B cell (primary cell): Measurements from ENCODE around the gene SYT11. TPM values are rescaled to one million over a fixed set of nuclear protein-coding genes. Genes with fewer than 3 reads are reported as not detected.

Experiments used
- ATAC-seq: fragments of 200-7000 bp; cut with Tn5 transposase; one replicate; pipeline ENCODE4 v1.10.0; 2021; ENCODE audit warnings: low read depth, mild to moderate bottlenecking, moderate number of reproducible peaks, moderate library complexity
- CTCF ChIA-PET: fragments of 350-600 bp; sonication (Branson Sonifier 250); formaldehyde crosslinking; loops from one replicate; lab custom pipeline; 2021; ENCODE audit warnings: antibody characterized with exemption, inconsistent platforms; lab: Charles Lee
- POLR2A ChIA-PET: fragments of 350-600 bp; sonication (Branson Sonifier 250); formaldehyde crosslinking; loops from one replicate; lab custom pipeline; 2021; ENCODE audit warnings: antibody characterized with exemption; lab: Charles Lee
- DNase-seq: peaks from one replicate; pipeline ENCODE4 v3.0.0; 2013
- H2AFZ ChIP-seq: 2 replicates; pipeline ENCODE4 v1.6.1; 2012; ENCODE audit warnings: mild to moderate bottlenecking, low read depth, low read length; ENCODE audit not compliant: insufficient read depth, poor library complexity, severe bottlenecking
- H3K27ac ChIP-seq, 2 donors: 1 replicate in 1 of 2; 2 replicates in 1 of 2; pipeline ENCODE4 v1.5.1; 2012 to 2013; ENCODE audit warnings: low read length in 2 of 2, mild to moderate bottlenecking in 2 of 2, moderate library complexity in 1 of 2
- H3K27me3 ChIP-seq, 4 experiments: fragments of 200-600 bp in 1 of 4; sonication (generic) in 1 of 4; replicated peaks in 1 of 4; 1 replicate in 2 of 4; 2 replicates in 2 of 4; pipeline versions ENCODE4 v1.6.1 to v1.7.0; 2013 to 2016; ENCODE audit warnings: low read length in 3 of 4, mild to moderate bottlenecking in 2 of 4, mixed read lengths in 1 of 4, moderate library complexity in 1 of 4; ENCODE audit not compliant: insufficient read depth in 4 of 4, control insufficient read depth in 3 of 4; ENCODE audit errors: control extremely low read depth in 1 of 4
- H3K36me3 ChIP-seq, 2 experiments: replicated peaks in 1 of 2; 1 replicate in 1 of 2; 2 replicates in 1 of 2; pipeline versions ENCODE4 v1.6.1 to v1.7.1; 2013; ENCODE audit warnings: low read length in 1 of 2; ENCODE audit not compliant: insufficient read depth in 2 of 2, control insufficient read depth in 1 of 2; ENCODE audit errors: control extremely low read depth in 1 of 2, extremely low read depth in 1 of 2
- H3K4me1 ChIP-seq, 2 donors: fragments of 200-600 bp in 1 of 2; sonication (generic) in 1 of 2; 1 replicate in 1 of 2; 2 replicates in 1 of 2; pipeline versions ENCODE4 v1.5.1 to v1.6.1; 2013 to 2017; ENCODE audit warnings: low read length in 2 of 2; ENCODE audit not compliant: control insufficient read depth in 2 of 2, insufficient read depth in 2 of 2
- H3K4me2 ChIP-seq: replicated peaks from 2 replicates; pipeline ENCODE3; 2012; ENCODE audit warnings: mild to moderate bottlenecking, low read depth, low read length; ENCODE audit not compliant: poor library complexity, severe bottlenecking
- H3K4me3 ChIP-seq, 5 experiments: fragments of 200-600 bp in 1 of 5; sonication (generic) in 1 of 5; 1 replicate in 3 of 5; 2 replicates in 2 of 5; pipeline versions ENCODE4 v1.5.1 to v1.7.0; 2011 to 2016; ENCODE audit warnings: low read length in 4 of 5, mild to moderate bottlenecking in 4 of 5, low read depth in 2 of 5, control low read depth in 1 of 5, moderate library complexity in 1 of 5; ENCODE audit not compliant: insufficient read depth in 1 of 5; ENCODE audit errors: control extremely low read depth in 1 of 5, extremely low read depth in 1 of 5
- H3K79me2 ChIP-seq: fragments of 200-600 bp; sonication (generic); one replicate; pipeline ENCODE4 v1.6.0; 2016; ENCODE audit warnings: low read length; ENCODE audit not compliant: control insufficient read depth, insufficient read depth
- H3K9ac ChIP-seq: fragments of 200-600 bp; sonication (generic); 2 replicates; pipeline ENCODE4 v1.6.1; 2017; ENCODE audit warnings: mild to moderate bottlenecking, low read length, moderate library complexity
- H3K9me3 ChIP-seq, 3 donors: one replicate each; pipeline versions ENCODE4 v1.6.1 to v1.7.1; 2013; ENCODE audit warnings: low read length in 2 of 3; ENCODE audit not compliant: control insufficient read depth in 2 of 3, insufficient read depth in 1 of 3; ENCODE audit errors: control extremely low read depth in 1 of 3
- H4K20me1 ChIP-seq: 2 replicates; pipeline ENCODE4 v1.6.0; 2012; ENCODE audit warnings: mild to moderate bottlenecking, low read length; ENCODE audit not compliant: insufficient read depth, control insufficient read depth, poor library complexity, severe bottlenecking
- H3K27ac Mint-ChIP-seq: one replicate; pipeline ENCODE4 v1.8.0; 2021; ENCODE audit warnings: mixed read lengths
- H3K27me3 Mint-ChIP-seq: one replicate; pipeline ENCODE4 v1.8.0; 2021; ENCODE audit warnings: mixed read lengths
- H3K4me1 Mint-ChIP-seq: one replicate; pipeline ENCODE4 v1.8.0; 2021; ENCODE audit warnings: mixed read lengths
- H3K4me3 Mint-ChIP-seq: one replicate; pipeline ENCODE4 v1.8.0; 2021; ENCODE audit warnings: mixed read lengths
- H3K9me3 Mint-ChIP-seq: one replicate; pipeline ENCODE4 v1.8.0; 2022; ENCODE audit warnings: mixed read lengths; ENCODE audit not compliant: insufficient read depth
- CTCF ChIP-seq: fragments of 200-600 bp; IDR thresholded peaks from one replicate; pipeline ENCODE4 v1.8.0; 2022; ENCODE audit warnings: antibody characterized with exemption, mild to moderate bottlenecking
- EZH2 ChIP-seq: IDR thresholded peaks from 2 replicates; pipeline ENCODE4 v1.6.1; 2012; ENCODE audit warnings: borderline replicate concordance, low read depth, mild to moderate bottlenecking, moderate library complexity, low read length; ENCODE audit not compliant: insufficient read depth, poor library complexity, severe bottlenecking
- WGBS: methylation state at CpG from one replicate; pipeline ENCODE4 v1.1.5; 2013; ENCODE audit warnings: missing lambda C conversion rate; ENCODE audit not compliant: insufficient coverage; 5-methylcytosine and 5-hydroxymethylcytosine counted together
- intact Hi-C: fragments of 100-400 bp; cut with micrococcal nuclease; formaldehyde crosslinking; loops from one replicate; pipeline ENCODE4 v1.10.0; 2022
- polyA plus RNA-seq: library from polyadenylated mRNA; depleted of rRNA; stranded (reverse); fragments of >200 nt; gene quantifications from 2 replicates; pipeline ENCODE4 v1.2.3, GENCODE V29; 2012
- total RNA-seq, 2 donors: library from RNA; stranded (reverse); fragments of 120-200 nt in 1 of 2; gene quantifications; 1 replicate in 1 of 2; 2 replicates in 1 of 2; pipeline versions ENCODE4 v1.2.3 to v1.2.4, GENCODE V29; 2013 to 2022

SYT11 gene
- total and polyA plus RNA-seq, 2 donors (not counting 1 experiment from before 2014, with no cell fraction given), result 1.8 to 6.6 TPM

DNA sequence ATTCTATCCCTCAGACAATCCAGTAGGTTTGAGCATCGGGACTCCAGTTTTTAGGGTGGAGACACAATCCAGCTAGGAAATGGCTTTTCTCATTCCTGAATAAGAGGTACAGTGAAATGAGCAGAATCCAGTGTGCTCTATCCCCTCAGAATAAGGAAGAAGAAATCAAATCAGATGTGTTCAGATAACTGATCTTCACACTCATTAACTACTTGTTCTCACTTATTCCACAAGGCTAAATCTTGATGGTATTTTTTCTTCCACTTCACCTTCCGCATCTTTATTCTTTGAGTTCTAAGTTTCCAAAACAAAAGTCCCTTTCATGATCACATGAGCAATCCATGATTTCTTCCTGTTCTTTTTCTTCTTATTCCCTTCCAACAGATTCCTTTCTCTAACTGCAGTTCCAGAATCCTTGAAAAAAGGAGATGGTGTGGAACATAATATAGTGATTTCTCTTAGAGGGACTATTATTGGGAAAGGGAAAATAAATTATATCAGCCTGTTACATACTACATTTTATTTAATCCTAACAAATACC, 1.7 kb downstream of the SYT11 start:
- H3K4me3 Mint-ChIP-seq, result no peak overlapping the region
- POLR2A ChIA-PET, result no interaction called here
- intact Hi-C loops, result no loop called here
- TF ChIP-seq EZH2 (no peak), CTCF (no peak)
- peak overlapping the region; percentile 74 for H2AFZ ChIP-seq
- no peaks in the 10 kb centered on the region for H4K20me1 ChIP-seq
- peaks cover 0 to 4% (median 2%) of the 10 kb centered on the region in 4 experiments for H3K27me3 ChIP-seq
- no peak overlapping the region for H3K4me3 ChIP-seq
- DNase-seq, result no peak
- H3K4me1 ChIP-seq, result peaks cover 11 to 38% of the 10 kb centered on the region in 2 donors
- H3K79me2 ChIP-seq, result peaks cover 15% of the 10 kb centered on the region
- no peak overlapping the region for H3K27ac ChIP-seq
- no peak overlapping the region for H3K9ac ChIP-seq
- no CpG with 5 or more reads among the region's 2 CpGs for WGBS
- H3K4me1 Mint-ChIP-seq, result peaks cover 27% of the 10 kb centered on the region
- H3K4me2 ChIP-seq, result no peak overlapping the region
- no peaks in the 10 kb centered on the region for H3K9me3 Mint-ChIP-seq
- ATAC-seq, result no peak
- H3K27me3 Mint-ChIP-seq, result peaks cover 11% of the 10 kb centered on the region
- CTCF ChIA-PET, result no interaction called here
- no peaks in the 10 kb centered on the region for H3K36me3 ChIP-seq
- H3K27ac Mint-ChIP-seq, result no peak overlapping the region
- H3K9me3 ChIP-seq, result no peaks in the 10 kb centered on the region

- no peak overlapping the region for H3K4me3 Mint-ChIP-seq
- no CpG with 5 or more reads among the region's 2 CpGs for WGBS
- POLR2A ChIA-PET, result no interaction called here
Observed at GRCh38 chr1:155861896-155862295, 2.5 kb downstream of the SYT11 start.

More at GRCh38 chr1:155861896-155862295, 2.5 kb downstream of the SYT11 start:
- H3K4me2 ChIP-seq, result no peak overlapping the region
- peaks cover 0 to 4% (median 2%) of the 10 kb centered on the region in 4 experiments for H3K27me3 ChIP-seq
- no peaks in the 10 kb centered on the region for H3K9me3 ChIP-seq
- H2AFZ ChIP-seq, result no peak overlapping the region
- no peak overlapping the region for H3K4me3 ChIP-seq
- no peak overlapping the region for H3K9ac ChIP-seq
- DNase-seq, result no peak
- intact Hi-C loops, result no loop called here
- Mint-ChIP-seq H3K4me1 (peaks cover 23% of the 10 kb centered on the region), H3K9me3 (no peaks in the 10 kb centered on the region), H3K27ac (no peak overlapping the region), H3K27me3 (peaks cover 11% of the 10 kb centered on the region)
- TF ChIP-seq CTCF (no peak), EZH2 (no peak)
- no peak for ATAC-seq
- H4K20me1 ChIP-seq, result no peaks in the 10 kb centered on the region
- CTCF ChIA-PET, result interaction anchor here (0.7 to 0.9 kb wide), 3 partner anchors 16 to 76 kb away, joined by 3 read pairs; no protein-coding TSS in a partner anchor
- no peak overlapping the region for H3K27ac ChIP-seq
- H3K36me3 ChIP-seq, result no peaks in the 10 kb centered on the region
- peaks cover 7% of the 10 kb centered on the region for H3K79me2 ChIP-seq
- peaks cover 4 to 30% of the 10 kb centered on the region in 2 donors for H3K4me1 ChIP-seq
